Colonic mucosa (tissue), 4 donors: Measurements from ENCODE around the gene BANP. TPM values are rescaled to one million over a fixed set of nuclear protein-coding genes. Genes with fewer than 3 reads are reported as not detected.

Experiments
- DNase-seq: peaks from one replicate; pipeline ENCODE4 v3.0.0-alpha.2; 2020
- H3K27ac ChIP-seq: fragments of 200-600 bp; one replicate; pipeline ENCODE4 v1.8.0; 2021
- H3K27me3 ChIP-seq: fragments of 200-600 bp; one replicate; pipeline ENCODE4 v1.8.0; 2021
- H3K36me3 ChIP-seq: fragments of 200-600 bp; one replicate; pipeline ENCODE4 v1.8.0; 2021
- H3K4me1 ChIP-seq: fragments of 200-600 bp; one replicate; pipeline ENCODE4 v1.8.0; 2021; ENCODE audit warnings: mild to moderate bottlenecking
- H3K4me3 ChIP-seq: fragments of 200-600 bp; one replicate; pipeline ENCODE4 v1.8.0; 2021
- H3K9ac ChIP-seq, 2 donors: one replicate each; pipeline ENCODE4 v1.7.0; 2013; ENCODE audit warnings: control low read depth in 2 of 2, low read depth in 2 of 2, low read length in 2 of 2
- H3K9me3 ChIP-seq: fragments of 200-600 bp; one replicate; pipeline ENCODE4 v1.8.0; 2021
- intact Hi-C: fragments of 100-400 bp; cut with DNase I; formaldehyde crosslinking; loops from one replicate; pipeline ENCODE4 v1.14.1; 2022
- total RNA-seq, 2 donors: library from RNA; stranded (reverse); fragmentation: NEBNext Ultra II Directional in 1 of 2; extraction: Animal tissue kit (Norgen Biotek cat#: 25700) in 1 of 2; gene quantifications; one replicate each; pipeline ENCODE4 v1.2.1, GENCODE V29; 2021
- TF ChIP-seq, protein P1 (sequence below): fragments of 200-600 bp; IDR thresholded peaks from one replicate; pipeline ENCODE4 v1.8.0; 2022; ENCODE audit warnings: antibody characterized with exemption, mild to moderate bottlenecking
- donor health status: healthy.
- donor health status: DM: no; HTN: no; CAD: no.
- donor health status: DM: no; HTN: no; CAD: no.

The BANP gene
- total RNA-seq, 2 donors from 2014 or later: 18.6 to 29.7 TPM

GRCh38 chr16:88057656-88058055 is 106.4 kb downstream of the BANP start:
- Histone ChIP-seq H3K36me3 (no peaks in the 10 kb centered on the region), H3K27me3 (no peaks in the 10 kb centered on the region), H3K4me3 (no peak overlapping the region), H3K9me3 (no peaks in the 10 kb centered on the region), H3K9ac (no peak overlapping the region), H3K27ac (no peak overlapping the region), H3K4me1 (no peaks in the 10 kb centered on the region)
- TF ChIP-seq, protein P1, sequence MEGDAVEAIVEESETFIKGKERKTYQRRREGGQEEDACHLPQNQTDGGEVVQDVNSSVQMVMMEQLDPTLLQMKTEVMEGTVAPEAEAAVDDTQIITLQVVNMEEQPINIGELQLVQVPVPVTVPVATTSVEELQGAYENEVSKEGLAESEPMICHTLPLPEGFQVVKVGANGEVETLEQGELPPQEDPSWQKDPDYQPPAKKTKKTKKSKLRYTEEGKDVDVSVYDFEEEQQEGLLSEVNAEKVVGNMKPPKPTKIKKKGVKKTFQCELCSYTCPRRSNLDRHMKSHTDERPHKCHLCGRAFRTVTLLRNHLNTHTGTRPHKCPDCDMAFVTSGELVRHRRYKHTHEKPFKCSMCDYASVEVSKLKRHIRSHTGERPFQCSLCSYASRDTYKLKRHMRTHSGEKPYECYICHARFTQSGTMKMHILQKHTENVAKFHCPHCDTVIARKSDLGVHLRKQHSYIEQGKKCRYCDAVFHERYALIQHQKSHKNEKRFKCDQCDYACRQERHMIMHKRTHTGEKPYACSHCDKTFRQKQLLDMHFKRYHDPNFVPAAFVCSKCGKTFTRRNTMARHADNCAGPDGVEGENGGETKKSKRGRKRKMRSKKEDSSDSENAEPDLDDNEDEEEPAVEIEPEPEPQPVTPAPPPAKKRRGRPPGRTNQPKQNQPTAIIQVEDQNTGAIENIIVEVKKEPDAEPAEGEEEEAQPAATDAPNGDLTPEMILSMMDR: no peak
- intact Hi-C loops: no loop called here
- DNase-seq: no peak

GRCh38 chr16:88058136-88058535 is 106.9 kb downstream of the BANP start:
- intact Hi-C loops: no loop called here
- Histone ChIP-seq H3K9ac (no peak overlapping the region), H3K27me3 (no peaks in the 10 kb centered on the region), H3K9me3 (no peaks in the 10 kb centered on the region), H3K27ac (no peak overlapping the region), H3K4me1 (no peaks in the 10 kb centered on the region), H3K4me3 (no peak overlapping the region), H3K36me3 (no peaks in the 10 kb centered on the region)
- DNase-seq: no peak
- TF ChIP-seq, protein P1: no peak

DNA sequence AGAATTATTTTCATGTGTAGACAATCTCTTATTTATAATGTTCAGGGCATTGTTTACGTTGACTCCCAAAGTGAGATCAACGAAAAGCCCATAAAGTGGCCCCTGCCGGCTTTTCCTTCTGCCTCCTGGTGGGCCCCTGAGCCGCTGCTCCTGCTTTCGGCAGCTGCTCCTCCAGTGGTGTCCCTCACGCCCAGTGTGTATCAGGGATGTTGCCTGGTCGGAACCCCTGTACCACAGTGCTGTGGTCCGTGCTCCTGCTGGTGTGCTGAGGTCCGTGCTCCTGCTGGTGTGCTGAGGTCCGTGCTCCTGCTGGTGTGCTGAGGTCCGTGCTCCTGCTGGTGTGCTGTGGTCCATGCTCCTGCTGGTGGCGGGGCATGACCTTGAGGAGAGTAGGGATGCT is 107.6 kb downstream of the BANP start:
- DNase-seq: no peak
- Histone ChIP-seq H3K4me3 (no peak overlapping the region), H3K27ac (no peak overlapping the region), H3K9me3 (no peaks in the 10 kb centered on the region), H3K27me3 (no peaks in the 10 kb centered on the region), H3K36me3 (no peaks in the 10 kb centered on the region), H3K4me1 (no peaks in the 10 kb centered on the region), H3K9ac (no peak overlapping the region)
- intact Hi-C loops: no loop called here
- TF ChIP-seq, protein P1: no peak

DNA sequence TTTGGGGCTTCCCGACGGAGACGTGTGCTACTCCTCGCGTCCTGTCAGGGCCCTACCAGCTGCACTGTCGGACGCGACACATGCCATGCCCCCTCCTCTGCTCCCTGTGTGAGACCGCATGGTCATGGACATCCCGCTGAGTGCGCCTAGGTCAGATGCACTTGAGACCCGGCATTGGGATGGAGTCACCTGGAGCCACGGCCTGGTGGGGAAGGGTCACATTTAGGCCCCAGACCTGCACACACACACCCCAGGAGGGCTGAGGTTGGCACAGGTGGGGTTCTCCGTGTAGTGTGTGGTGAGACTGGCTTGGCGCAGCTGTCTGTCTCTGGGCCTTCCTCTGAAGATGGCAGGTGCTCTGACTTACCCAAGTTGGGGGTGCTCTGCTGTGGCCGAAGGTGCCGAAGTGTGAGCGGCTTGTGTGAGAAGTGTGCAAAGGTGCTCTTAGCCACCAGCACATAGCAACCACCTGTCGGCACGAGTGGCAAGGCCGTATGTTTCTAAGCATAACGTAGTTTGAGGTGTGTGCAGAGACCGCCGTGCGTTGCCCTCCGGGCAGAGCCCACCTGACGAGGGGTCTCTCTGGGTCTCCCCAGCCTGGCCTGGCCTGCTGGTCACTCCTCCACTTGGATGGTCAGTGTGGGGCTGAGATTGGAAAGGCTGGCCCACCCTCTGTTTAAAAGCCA is 108.6 kb downstream of the BANP start:
- Histone ChIP-seq H3K36me3 (no peaks in the 10 kb centered on the region), H3K4me1 (no peaks in the 10 kb centered on the region), H3K27me3 (no peaks in the 10 kb centered on the region), H3K27ac (no peak overlapping the region), H3K4me3 (no peak overlapping the region), H3K9me3 (no peaks in the 10 kb centered on the region), H3K9ac (no peak overlapping the region)
- DNase-seq: no peak
- TF ChIP-seq, protein P1: no peak
- intact Hi-C loops: no loop called here

DNA sequence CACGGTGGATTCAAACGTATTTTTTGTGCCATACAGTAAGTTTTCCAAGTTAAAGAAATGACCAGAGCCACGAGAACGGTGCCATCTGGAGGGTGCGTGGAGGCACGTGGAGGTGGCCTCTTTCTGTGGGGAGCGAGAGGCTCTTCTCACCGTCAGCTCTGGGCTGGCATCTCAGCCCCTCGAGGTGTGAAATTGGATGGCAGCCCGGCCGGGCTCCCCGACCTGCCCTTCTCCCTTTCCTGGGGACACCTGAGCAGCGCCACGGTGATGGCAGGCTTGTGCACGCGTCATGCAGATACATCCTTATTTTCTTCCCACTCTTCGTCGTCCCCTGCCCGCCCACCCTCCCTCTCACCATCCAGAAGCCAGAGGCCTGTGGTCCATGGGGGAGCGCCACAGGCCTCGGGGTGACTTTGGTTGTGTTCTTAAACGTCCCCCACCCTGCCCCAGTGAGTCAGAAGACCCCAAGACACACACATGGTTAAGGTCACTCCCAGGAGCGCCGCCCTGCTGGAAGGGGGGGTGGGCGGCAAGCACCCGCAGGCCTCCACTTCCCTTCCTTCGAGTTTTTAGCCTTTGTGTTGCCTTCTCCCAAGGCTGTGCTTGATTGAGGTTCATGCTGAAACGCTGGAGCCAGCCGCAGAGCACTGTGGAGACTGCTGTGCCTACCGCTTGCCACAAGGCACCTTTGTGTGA is 109.4 kb downstream of the BANP start:
- H3K36me3 ChIP-seq: no peaks in the 10 kb centered on the region
- no peaks in the 10 kb centered on the region for H3K4me1 ChIP-seq
- TF ChIP-seq, protein P1: no peak
- intact Hi-C loops: no loop called here
- no peak overlapping the region for H3K9ac ChIP-seq
- DNase-seq: no peak
- H3K27ac ChIP-seq: no peak overlapping the region
- no peak overlapping the region for H3K4me3 ChIP-seq
- H3K27me3 ChIP-seq: no peaks in the 10 kb centered on the region
- no peaks in the 10 kb centered on the region for H3K9me3 ChIP-seq
